Measurements from ENCODE around the gene CACNG6.

CACNG6 gene

DNA sequence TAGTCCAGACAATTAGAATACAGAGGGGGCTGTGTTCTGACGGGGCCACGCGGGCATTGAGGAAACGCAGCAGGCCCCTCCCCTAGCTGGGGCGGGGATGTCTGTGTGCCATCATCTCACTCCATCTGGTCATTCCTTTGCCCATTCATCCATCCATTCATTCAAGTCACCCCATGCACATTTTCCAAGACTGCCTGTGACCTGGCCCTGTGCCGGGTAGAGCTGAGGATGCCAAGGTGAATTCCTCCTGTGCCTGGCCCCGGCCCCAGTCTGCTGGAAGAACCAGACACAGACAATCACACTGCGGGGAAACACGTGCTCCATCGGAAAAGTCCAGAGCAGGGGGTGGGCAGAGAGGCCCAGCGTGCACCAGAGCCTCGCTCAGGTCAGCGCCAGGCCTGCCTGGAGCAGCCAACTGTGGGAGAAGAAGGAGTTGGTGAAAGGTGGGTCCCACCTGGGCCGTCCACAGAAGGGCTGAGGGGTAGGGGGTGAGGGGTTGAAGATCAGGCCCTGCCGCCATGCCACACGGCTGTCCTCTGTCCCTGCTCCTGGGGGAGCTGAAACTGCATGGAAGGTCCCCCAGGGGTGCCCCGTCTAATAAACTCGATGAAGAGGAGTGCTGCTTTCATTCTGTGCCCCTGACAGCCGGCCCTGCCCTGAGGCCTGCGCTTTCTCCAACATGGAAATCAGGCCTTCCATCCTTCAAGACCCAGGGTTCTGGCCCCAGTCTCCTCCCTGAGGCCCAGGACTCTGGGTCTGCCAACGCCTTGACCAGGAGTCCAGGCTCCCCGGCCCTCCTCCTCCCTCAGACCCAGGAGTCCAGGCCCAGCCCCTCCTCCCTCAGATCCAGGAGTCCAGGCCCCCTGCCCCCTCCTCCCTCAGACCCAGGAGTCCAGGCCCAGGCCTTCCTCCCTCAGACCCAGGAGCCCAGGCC lies 1.6 kb upstream of the CACNG6 start:
- Histone ChIP-seq H3K4me2 (ENCODE audit: low read length) (no peak overlapping the region), H2AFZ (ENCODE audit: low read length) (no peak overlapping the region), H3K9me2 (ENCODE audit: low read depth, low read length) (no peaks in the 10 kb centered on the region), H3K4me1 (ENCODE audit: insufficient read depth, low read length, severe bottlenecking) (no peaks in the 10 kb centered on the region), H3K9ac (ENCODE audit: low read length) (no peak overlapping the region), H3K4me3 (ENCODE audit: low read depth, low read length, poor library complexity, severe bottlenecking) (no peak overlapping the region), H4K20me1 (ENCODE audit: insufficient read depth, low read length) (no peaks in the 10 kb centered on the region), H3K9me3 (ENCODE audit: low read length) (no peaks in the 10 kb centered on the region), H3K79me2 (ENCODE audit: insufficient read depth, low read length) (no peaks in the 10 kb centered on the region), H3K36me3 (ENCODE audit: insufficient read depth, low read length) (no peaks in the 10 kb centered on the region), H3F3A (ENCODE audit: insufficient read depth, low read length) (no peaks in the 10 kb centered on the region), H3K27ac (ENCODE audit: low read depth, low read length, poor library complexity, severe bottlenecking) (no peak overlapping the region), H3K27me3 (ENCODE audit: insufficient read depth, low read length) (no peaks in the 10 kb centered on the region; the same call in 1 of the 2 replicates)
- no peak for TF ChIP-seq EZH2 (IDR thresholded peaks at IDR 0.05; ENCODE audit: borderline replicate concordance, low read length)
- no peak for TF ChIP-seq CTCF (IDR thresholded peaks at IDR 0.05; ENCODE audit: low read length)

DNA sequence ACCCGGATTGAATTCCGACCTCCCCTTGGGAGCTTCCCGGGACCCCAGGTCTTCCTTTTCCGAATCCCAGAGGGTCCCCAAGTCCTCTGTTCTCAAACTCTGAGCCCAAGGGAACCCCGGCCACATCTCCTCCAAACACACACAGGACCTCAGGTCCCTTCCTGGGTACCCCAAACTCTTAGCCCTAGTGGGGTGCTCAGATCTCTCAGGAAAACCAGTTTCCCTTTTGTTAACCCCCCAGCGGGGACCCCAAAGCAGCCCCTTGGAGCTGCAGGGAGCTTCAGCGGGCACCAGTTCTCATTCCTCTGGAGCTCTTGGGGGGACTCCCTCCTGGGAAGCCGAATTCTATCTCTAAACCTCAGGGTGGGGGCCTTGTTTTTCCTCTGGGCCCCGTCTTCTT lies 774 bp downstream of the CACNG6 start:
- H3K4me2 ChIP-seq (ENCODE audit: low read length) = no peak overlapping the region
- no peak overlapping the region for H2AFZ ChIP-seq (ENCODE audit: low read length)
- H4K20me1 ChIP-seq (ENCODE audit: insufficient read depth, low read length) = no peaks in the 10 kb centered on the region
- H3K4me1 ChIP-seq (ENCODE audit: insufficient read depth, low read length, severe bottlenecking) = no peaks in the 10 kb centered on the region
- no peak for TF ChIP-seq CTCF (IDR thresholded peaks at IDR 0.05; ENCODE audit: low read length)
- no peak for TF ChIP-seq EZH2 (IDR thresholded peaks at IDR 0.05; ENCODE audit: borderline replicate concordance, low read length)
- H3K27ac ChIP-seq (ENCODE audit: low read depth, low read length, poor library complexity, severe bottlenecking) = no peak overlapping the region
- no peak overlapping the region for H3K9ac ChIP-seq (ENCODE audit: low read length)
- H3K9me3 ChIP-seq (ENCODE audit: low read length) = no peaks in the 10 kb centered on the region
- H3K36me3 ChIP-seq (ENCODE audit: insufficient read depth, low read length) = no peaks in the 10 kb centered on the region
- no peaks in the 10 kb centered on the region; the same call in 1 of the 2 replicates for H3K27me3 ChIP-seq (ENCODE audit: insufficient read depth, low read length)
- H3K79me2 ChIP-seq (ENCODE audit: insufficient read depth, low read length) = no peaks in the 10 kb centered on the region
- H3K4me3 ChIP-seq (ENCODE audit: low read depth, low read length, poor library complexity, severe bottlenecking) = no peak overlapping the region
- H3K9me2 ChIP-seq (ENCODE audit: low read depth, low read length) = no peaks in the 10 kb centered on the region
- H3F3A ChIP-seq (ENCODE audit: insufficient read depth, low read length) = no peaks in the 10 kb centered on the region

DNA sequence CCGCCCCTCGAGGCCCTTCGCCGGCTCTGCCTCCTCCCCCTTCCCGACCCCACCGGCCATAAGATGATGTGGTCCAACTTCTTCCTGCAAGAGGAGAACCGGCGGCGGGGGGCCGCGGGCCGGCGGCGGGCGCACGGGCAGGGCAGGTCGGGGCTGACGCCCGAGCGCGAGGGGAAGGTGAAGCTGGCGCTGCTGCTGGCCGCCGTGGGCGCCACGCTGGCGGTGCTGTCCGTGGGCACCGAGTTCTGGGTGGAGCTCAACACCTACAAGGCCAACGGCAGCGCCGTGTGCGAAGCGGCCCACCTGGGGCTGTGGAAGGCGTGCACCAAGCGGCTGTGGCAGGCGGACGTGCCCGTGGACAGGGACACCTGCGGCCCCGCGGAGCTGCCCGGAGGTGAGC lies 1.4 kb downstream of the CACNG6 start:
- Histone ChIP-seq H3K9me2 (ENCODE audit: low read depth, low read length) (no peaks in the 10 kb centered on the region), H3K4me2 (ENCODE audit: low read length) (no peak overlapping the region), H4K20me1 (ENCODE audit: insufficient read depth, low read length) (no peaks in the 10 kb centered on the region), H2AFZ (ENCODE audit: low read length) (no peak overlapping the region), H3K9ac (ENCODE audit: low read length) (no peak overlapping the region), H3K4me3 (ENCODE audit: low read depth, low read length, poor library complexity, severe bottlenecking) (no peak overlapping the region), H3K4me1 (ENCODE audit: insufficient read depth, low read length, severe bottlenecking) (no peaks in the 10 kb centered on the region), H3K79me2 (ENCODE audit: insufficient read depth, low read length) (no peaks in the 10 kb centered on the region), H3K27me3 (ENCODE audit: insufficient read depth, low read length) (no peaks in the 10 kb centered on the region; the same call in 1 of the 2 replicates), H3K36me3 (ENCODE audit: insufficient read depth, low read length) (no peaks in the 10 kb centered on the region), H3K9me3 (ENCODE audit: low read length) (no peaks in the 10 kb centered on the region), H3F3A (ENCODE audit: insufficient read depth, low read length) (no peaks in the 10 kb centered on the region), H3K27ac (ENCODE audit: low read depth, low read length, poor library complexity, severe bottlenecking) (no peak overlapping the region)
- no peak for TF ChIP-seq CTCF (IDR thresholded peaks at IDR 0.05; ENCODE audit: low read length)
- no peak for TF ChIP-seq EZH2 (IDR thresholded peaks at IDR 0.05; ENCODE audit: borderline replicate concordance, low read length)

Data from OCI-LY1 (cell line).